ENCODE measurements around the gene ACTMAP. TPM values are rescaled to one million over a fixed set of nuclear protein-coding genes. Genes with fewer than 3 reads are reported as not detected.

ACTMAP gene
- total RNA-seq, 1 experiment from 2014 or later, result 27.7 TPM

DNA sequence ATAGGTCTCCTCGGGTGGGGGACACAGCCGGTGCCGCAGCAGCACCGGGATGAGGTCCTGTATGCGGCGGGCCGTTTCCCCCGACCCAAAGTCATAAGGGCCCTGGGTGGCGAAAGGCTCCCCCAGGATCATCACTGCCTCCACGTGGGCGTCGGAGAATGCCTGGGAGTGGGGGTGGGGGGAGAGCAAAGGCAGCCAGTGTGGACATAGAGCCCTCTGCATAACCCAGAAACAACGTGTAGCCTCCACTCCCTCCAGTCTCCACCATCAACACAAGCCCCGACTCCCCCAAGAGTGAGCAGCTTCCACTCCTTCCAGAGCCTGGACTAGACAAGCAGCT, 58.1 kb downstream of the ACTMAP start:
- no peaks in the 10 kb centered on the region for H3K4me1 ChIP-seq (ENCODE audit: insufficient read depth, low read length)
- no peak overlapping the region for H4K5ac ChIP-seq (ENCODE audit: insufficient read length, low read depth, low read length)
- H2BK5ac ChIP-seq (ENCODE audit: insufficient read length, low read length), result no peak overlapping the region
- H4K91ac ChIP-seq (ENCODE audit: insufficient read length, low read depth, low read length), result no peak overlapping the region
- no peaks in the 10 kb centered on the region for H3K9me3 Mint-ChIP-seq
- no peak overlapping the region for H2AK5ac ChIP-seq (ENCODE audit: insufficient read length, low read length)
- H2BK120ac ChIP-seq (ENCODE audit: low read depth, low read length, poor library complexity, severe bottlenecking), result no peak overlapping the region
- H3K36me3 Mint-ChIP-seq (ENCODE audit: insufficient read depth in 1 of 3, low read depth in 3 of 3), result peaks cover 6 to 35% (median 23%) of the 10 kb centered on the region in 3 experiments
- peak overlapping the region in 1 of 2 experiments; percentile 32; a peak in 1 of 5 replicates for H3K4me3 Mint-ChIP-seq
- no peak overlapping the region for H3K56ac ChIP-seq (ENCODE audit: insufficient read length, low read depth, low read length)
- no peaks in the 10 kb centered on the region for H3K79me1 ChIP-seq (ENCODE audit: insufficient read depth, low read depth, low read length, poor library complexity, severe bottlenecking)
- H3K4ac ChIP-seq (ENCODE audit: low read depth, low read length), result no peak overlapping the region
- no peak overlapping the region for H3K4me2 ChIP-seq (ENCODE audit: insufficient read depth, insufficient read length, low read length)
- no peak overlapping the region for H2AFZ ChIP-seq (ENCODE audit: low read length)
- H3K4me1 Mint-ChIP-seq, result peaks cover 7 to 9% of the 10 kb centered on the region in 2 experiments
- no peaks in the 10 kb centered on the region for H3K27me3 ChIP-seq (ENCODE audit: insufficient read depth, low read length)
- TF ChIP-seq, protein P1, sequence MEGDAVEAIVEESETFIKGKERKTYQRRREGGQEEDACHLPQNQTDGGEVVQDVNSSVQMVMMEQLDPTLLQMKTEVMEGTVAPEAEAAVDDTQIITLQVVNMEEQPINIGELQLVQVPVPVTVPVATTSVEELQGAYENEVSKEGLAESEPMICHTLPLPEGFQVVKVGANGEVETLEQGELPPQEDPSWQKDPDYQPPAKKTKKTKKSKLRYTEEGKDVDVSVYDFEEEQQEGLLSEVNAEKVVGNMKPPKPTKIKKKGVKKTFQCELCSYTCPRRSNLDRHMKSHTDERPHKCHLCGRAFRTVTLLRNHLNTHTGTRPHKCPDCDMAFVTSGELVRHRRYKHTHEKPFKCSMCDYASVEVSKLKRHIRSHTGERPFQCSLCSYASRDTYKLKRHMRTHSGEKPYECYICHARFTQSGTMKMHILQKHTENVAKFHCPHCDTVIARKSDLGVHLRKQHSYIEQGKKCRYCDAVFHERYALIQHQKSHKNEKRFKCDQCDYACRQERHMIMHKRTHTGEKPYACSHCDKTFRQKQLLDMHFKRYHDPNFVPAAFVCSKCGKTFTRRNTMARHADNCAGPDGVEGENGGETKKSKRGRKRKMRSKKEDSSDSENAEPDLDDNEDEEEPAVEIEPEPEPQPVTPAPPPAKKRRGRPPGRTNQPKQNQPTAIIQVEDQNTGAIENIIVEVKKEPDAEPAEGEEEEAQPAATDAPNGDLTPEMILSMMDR (conservative IDR thresholded peaks at IDR 0.05), result no peak
- WGBS (ENCODE audit: extremely low coverage, insufficient read length, low lambda C conversion rate), result no CpG with 5 or more reads among the region's 14 CpGs
- no peak for DNase-seq
- H3K9me3 ChIP-seq (ENCODE audit: control insufficient read depth, low read depth, low read length), result no peaks in the 10 kb centered on the region
- H3K9ac ChIP-seq (ENCODE audit: extremely low read depth, insufficient read length, low read length), result no peak overlapping the region
- H3K27ac Mint-ChIP-seq, result peak overlapping the region in 2 of 3 experiments; percentile 70 to 95; a peak in 3 of 7 replicates
- no peak overlapping the region for H2BK20ac ChIP-seq (ENCODE audit: low read depth, low read length, poor library complexity, severe bottlenecking)
- no peaks in the 10 kb centered on the region for H3K27me3 Mint-ChIP-seq (ENCODE audit: low read depth)
- no peaks in the 10 kb centered on the region for H3K79me2 ChIP-seq (ENCODE audit: insufficient read depth, low read length)
- H3K27ac ChIP-seq (ENCODE audit: insufficient read length, low read depth, low read length), result no peak overlapping the region
- no peak overlapping the region for H3T11ph ChIP-seq (ENCODE audit: low read length)
- H3K18ac ChIP-seq (ENCODE audit: insufficient read length, low read depth, low read length), result no peak overlapping the region
- no peak overlapping the region for H4K8ac ChIP-seq (replicated peaks; ENCODE audit: insufficient read length, low read depth, low read length)
- H3K23ac ChIP-seq (ENCODE audit: insufficient read length, low read depth, low read length), result no peak overlapping the region
- H2BK15ac ChIP-seq (ENCODE audit: low read depth, low read length), result no peak overlapping the region
- H3K14ac ChIP-seq (ENCODE audit: insufficient read depth, low read length), result no peak overlapping the region
- H4K20me1 ChIP-seq (ENCODE audit: control insufficient read depth, insufficient read depth, insufficient read length), result peaks cover 5% of the 10 kb centered on the region
- no peak overlapping the region for H2BK12ac ChIP-seq (ENCODE audit: insufficient read length, low read depth, low read length)
- H3K23me2 ChIP-seq (ENCODE audit: insufficient read length, low read depth, low read length, poor library complexity, severe bottlenecking), result peaks cover 15% of the 10 kb centered on the region

Measured in H9 (cell line).